Endodermal cell (in vitro differentiated cells): Measurements from ENCODE around the gene XRN2. TPM values are rescaled to one million over a fixed set of nuclear protein-coding genes. Genes with fewer than 3 reads are reported as not detected.
"Not testable (repeated sequence)": the region's sequence is repeated elsewhere in the genome, so short reads cannot be mapped to it uniquely, and the experiment has no call there.

Source experiments
- DNase-seq: peaks from one replicate; pipeline ENCODE4 v3.0.0-alpha.2; 2017
- H3K27ac ChIP-seq: 2 replicates; pipeline ENCODE4 v1.5.1; 2013; ENCODE audit warnings: mild to moderate bottlenecking, low read depth, low read length, moderate library complexity
- H3K27me3 ChIP-seq: 2 replicates; pipeline ENCODE4 v1.6.1; 2013; ENCODE audit warnings: mild to moderate bottlenecking, low read length, moderate library complexity; ENCODE audit not compliant: insufficient read depth, control insufficient read depth, poor library complexity, severe bottlenecking
- H3K36me3 ChIP-seq: 2 replicates; pipeline ENCODE4 v1.7.0; 2013; ENCODE audit warnings: mild to moderate bottlenecking, low read length, moderate library complexity; ENCODE audit not compliant: control insufficient read depth, insufficient read depth
- H3K4me1 ChIP-seq: one replicate; pipeline ENCODE4 v1.7.0; 2013; ENCODE audit warnings: low read length; ENCODE audit not compliant: control insufficient read depth, insufficient read depth
- H3K4me3 ChIP-seq: 2 replicates; pipeline ENCODE4 v1.5.1; 2013; ENCODE audit warnings: mild to moderate bottlenecking, low read length, moderate library complexity
- H3K9ac ChIP-seq: 2 replicates; pipeline ENCODE4 v1.6.1; 2013; ENCODE audit warnings: mild to moderate bottlenecking, low read length, moderate library complexity; ENCODE audit not compliant: poor library complexity, severe bottlenecking; ENCODE audit errors: extremely low read depth
- H3K9me3 ChIP-seq: 2 replicates; pipeline ENCODE4 v1.6.1; 2013; ENCODE audit warnings: mild to moderate bottlenecking, low read length, moderate library complexity; ENCODE audit not compliant: control insufficient read depth
- H3K27ac Mint-ChIP-seq: 2 replicates; pipeline ENCODE4 v1.8.0; 2020; ENCODE audit warnings: mixed read lengths
- H3K27me3 Mint-ChIP-seq: 2 replicates; pipeline ENCODE4 v1.8.0; 2021; ENCODE audit warnings: mild to moderate bottlenecking, mixed read lengths; ENCODE audit not compliant: insufficient read depth
- H3K36me3 Mint-ChIP-seq: 2 replicates; pipeline ENCODE4 v1.8.0; 2020; ENCODE audit warnings: low read depth, mixed read lengths
- H3K4me1 Mint-ChIP-seq: 2 replicates; pipeline ENCODE4 v1.8.0; 2020; ENCODE audit warnings: mixed read lengths
- H3K4me3 Mint-ChIP-seq: 2 replicates; pipeline ENCODE4 v1.8.0; 2020; ENCODE audit warnings: mild to moderate bottlenecking, moderate library complexity, mixed read lengths
- H3K9me3 Mint-ChIP-seq: 2 replicates; pipeline ENCODE4 v1.8.0; 2020; ENCODE audit warnings: mild to moderate bottlenecking, mixed read lengths
- CTCF ChIP-seq: fragments of 200-600 bp; sonication (generic); conservative IDR thresholded peaks from 2 replicates; pipeline ENCODE4 v1.5.0; 2021; ENCODE audit warnings: antibody characterized with exemption, mild to moderate bottlenecking
- WGBS, 2 experiments: methylation state at CpG; one replicate each; pipeline versions ENCODE4 v1.1.5 to v1.1.7; 2013; ENCODE audit warnings: missing lambda C conversion rate in 2 of 2, mixed read lengths in 1 of 2; ENCODE audit not compliant: insufficient coverage in 1 of 2, insufficient read length in 1 of 2; 5-methylcytosine and 5-hydroxymethylcytosine counted together
- total RNA-seq, 2 donors: library from RNA; stranded (reverse); fragmentation: NEBNext Ultra II Directional in 1 of 2; extraction: Animal tissue kit (Norgen Biotek cat#: 25700) in 1 of 2; gene quantifications; 2 replicates in 1 of 2; 3 replicates in 1 of 2; pipeline ENCODE4 v1.2.1, GENCODE V29; 2021

Gene XRN2
- total RNA-seq, 2 donors from 2014 or later, result 91.5 to 101 TPM

GRCh38 chr20:21421601-21422236 is 118.6 kb downstream of the XRN2 start:
- WGBS, 2 experiments, result 83 to 89% methylated on average over 1 to 3 of the region's 4 CpGs
- no peak overlapping the region for H3K9ac ChIP-seq
- no peaks in the 10 kb centered on the region for H3K4me1 ChIP-seq
- Mint-ChIP-seq H3K4me3 (no peak overlapping the region), H3K9me3 (peaks cover 36% of the 10 kb centered on the region), H3K27me3 (peaks cover 42% of the 10 kb centered on the region), H3K4me1 (no peaks in the 10 kb centered on the region), H3K27ac (no peak overlapping the region), H3K36me3 (no peaks in the 10 kb centered on the region)
- no peak overlapping the region for H3K4me3 ChIP-seq
- no peak for DNase-seq
- H3K36me3 ChIP-seq, result no peaks in the 10 kb centered on the region
- H3K27me3 ChIP-seq, result peaks cover 12% of the 10 kb centered on the region
- peaks cover 14% of the 10 kb centered on the region for H3K9me3 ChIP-seq
- no peak overlapping the region for H3K27ac ChIP-seq
- no peak for TF ChIP-seq CTCF

- H3K4me1 Mint-ChIP-seq, H3K4me3 Mint-ChIP-seq, H3K9ac ChIP-seq, H3K27ac Mint-ChIP-seq, H3K36me3 Mint-ChIP-seq, H3K27ac ChIP-seq, H3K4me3 ChIP-seq, DNase-seq, H3K36me3 ChIP-seq, H3K4me1 ChIP-seq: not testable (repeated sequence)
- Histone ChIP-seq H3K9me3 (peaks cover 14% of the 10 kb centered on the region), H3K27me3 (peaks cover 19% of the 10 kb centered on the region)
- peaks cover 38% of the 10 kb centered on the region for H3K27me3 Mint-ChIP-seq
- WGBS, 2 experiments, result 87 to 92% methylated on average over 1 of the region's 1 CpG
- H3K9me3 Mint-ChIP-seq, result peaks cover 36% of the 10 kb centered on the region
These were observed 120.6 kb downstream of the XRN2 start for GRCh38 chr20:21423712-21424111.

- H3K4me1 ChIP-seq, result no peaks in the 10 kb centered on the region
- peaks cover 14% of the 10 kb centered on the region for H3K9me3 ChIP-seq
- no peak overlapping the region for H3K4me3 ChIP-seq
- peaks cover 3% of the 10 kb centered on the region for H3K4me1 Mint-ChIP-seq
- no peak overlapping the region for H3K27ac ChIP-seq
- WGBS, 2 experiments, result 74 to 92% methylated on average over 2 to 4 of the region's 4 CpGs
- no peak overlapping the region for H3K27ac Mint-ChIP-seq
- H3K9ac ChIP-seq, result no peak overlapping the region
- H3K36me3 ChIP-seq, result no peaks in the 10 kb centered on the region
- peaks cover 46% of the 10 kb centered on the region for H3K27me3 Mint-ChIP-seq
- H3K4me3 Mint-ChIP-seq, result no peak overlapping the region
- peaks cover 32% of the 10 kb centered on the region for H3K9me3 Mint-ChIP-seq
- H3K36me3 Mint-ChIP-seq, result no peaks in the 10 kb centered on the region
- DNase-seq, result no peak
- peaks cover 26% of the 10 kb centered on the region for H3K27me3 ChIP-seq
- TF ChIP-seq CTCF, result no peak
These were observed 121.7 kb downstream of the XRN2 start for GRCh38 chr20:21424846-21425245.

GRCh38 chr20:21430020-21430419 is 126.9 kb downstream of the XRN2 start:
- Histone ChIP-seq H3K4me1 (no peaks in the 10 kb centered on the region), H3K27me3 (peaks cover 33% of the 10 kb centered on the region), H3K9ac (no peak overlapping the region), H3K27ac (no peak overlapping the region), H3K9me3 (peaks cover 8% of the 10 kb centered on the region), H3K36me3 (no peaks in the 10 kb centered on the region), H3K4me3 (no peak overlapping the region)
- Mint-ChIP-seq H3K27me3 (peaks cover 56% of the 10 kb centered on the region), H3K4me3 (no peak overlapping the region), H3K27ac (no peak overlapping the region), H3K4me1 (peaks cover 3% of the 10 kb centered on the region), H3K9me3 (peaks cover 2% of the 10 kb centered on the region), H3K36me3 (no peaks in the 10 kb centered on the region)
- no peak for TF ChIP-seq CTCF
- no peak for DNase-seq
- WGBS, 2 experiments, result 88 to 92% methylated on average over 2 of the region's 3 CpGs
